ENCODE data around the gene SLC46A3.

SLC46A3 gene

GRCh38 chr13:28741084-28741491 is 22.3 kb upstream of the SLC46A3 start:
- Histone ChIP-seq H3K27ac (no peak overlapping the region), H3K4me3 (no peak overlapping the region), H3K36me3 (no peaks in the 10 kb centered on the region), H3K9me3 (no peaks in the 10 kb centered on the region), H3K27me3 (peaks cover 0 to 3% of the 10 kb centered on the region in 2 donors), H3K4me1 (no peaks in the 10 kb centered on the region)
- intact Hi-C loops (cut with DNase I; ENCODE audit: low total_unique reads): no loop called here
- no peak for DNase-seq
- TF ChIP-seq, protein P1, sequence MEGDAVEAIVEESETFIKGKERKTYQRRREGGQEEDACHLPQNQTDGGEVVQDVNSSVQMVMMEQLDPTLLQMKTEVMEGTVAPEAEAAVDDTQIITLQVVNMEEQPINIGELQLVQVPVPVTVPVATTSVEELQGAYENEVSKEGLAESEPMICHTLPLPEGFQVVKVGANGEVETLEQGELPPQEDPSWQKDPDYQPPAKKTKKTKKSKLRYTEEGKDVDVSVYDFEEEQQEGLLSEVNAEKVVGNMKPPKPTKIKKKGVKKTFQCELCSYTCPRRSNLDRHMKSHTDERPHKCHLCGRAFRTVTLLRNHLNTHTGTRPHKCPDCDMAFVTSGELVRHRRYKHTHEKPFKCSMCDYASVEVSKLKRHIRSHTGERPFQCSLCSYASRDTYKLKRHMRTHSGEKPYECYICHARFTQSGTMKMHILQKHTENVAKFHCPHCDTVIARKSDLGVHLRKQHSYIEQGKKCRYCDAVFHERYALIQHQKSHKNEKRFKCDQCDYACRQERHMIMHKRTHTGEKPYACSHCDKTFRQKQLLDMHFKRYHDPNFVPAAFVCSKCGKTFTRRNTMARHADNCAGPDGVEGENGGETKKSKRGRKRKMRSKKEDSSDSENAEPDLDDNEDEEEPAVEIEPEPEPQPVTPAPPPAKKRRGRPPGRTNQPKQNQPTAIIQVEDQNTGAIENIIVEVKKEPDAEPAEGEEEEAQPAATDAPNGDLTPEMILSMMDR (IDR thresholded peaks at IDR 0.05): no peak

GRCh38 chr13:28739376-28739775 is 20.6 kb upstream of the SLC46A3 start:
- Histone ChIP-seq H3K36me3 (no peaks in the 10 kb centered on the region), H3K4me3 (no peak overlapping the region), H3K27ac (no peak overlapping the region), H3K9me3 (no peaks in the 10 kb centered on the region), H3K4me1 (no peaks in the 10 kb centered on the region), H3K27me3 (peaks cover 0 to 3% of the 10 kb centered on the region in 2 donors)
- TF ChIP-seq, protein P1 (IDR thresholded peaks at IDR 0.05): no peak
- no peak for DNase-seq
- intact Hi-C loops (cut with DNase I; ENCODE audit: low total_unique reads): no loop called here

DNA sequence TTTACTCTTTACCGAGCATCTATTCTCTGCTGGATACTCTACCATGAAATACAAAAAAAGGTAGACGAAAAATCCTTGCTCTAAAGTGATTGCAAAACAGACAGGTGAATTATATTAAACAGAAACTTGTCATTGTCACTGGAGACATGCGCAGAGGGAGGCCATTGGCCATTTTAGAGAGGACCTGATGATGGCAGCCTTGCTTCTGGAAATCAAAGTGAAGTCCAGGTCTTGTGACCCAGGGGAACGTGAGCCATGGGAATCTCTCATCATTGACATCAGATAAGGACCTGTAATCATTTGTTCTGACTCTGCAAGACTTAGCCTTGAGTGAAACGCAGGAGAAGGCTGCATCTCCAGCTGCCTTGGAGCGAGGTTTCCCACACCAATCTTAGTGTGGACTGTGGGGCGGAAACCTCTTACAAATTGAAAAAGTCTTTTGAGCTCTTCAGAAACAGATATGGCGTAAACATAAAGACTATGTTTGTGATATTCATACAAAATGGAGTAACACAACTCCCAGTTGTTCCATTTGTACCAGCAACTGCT is 16.8 kb upstream of the SLC46A3 start:
- Histone ChIP-seq H3K9me3 (no peaks in the 10 kb centered on the region), H3K36me3 (no peaks in the 10 kb centered on the region), H3K27me3 (peaks cover 0 to 7% of the 10 kb centered on the region in 2 donors), H3K4me1 (no peaks in the 10 kb centered on the region), H3K4me3 (no peak overlapping the region), H3K27ac (no peak overlapping the region)
- intact Hi-C loops (cut with DNase I; ENCODE audit: low total_unique reads): no loop called here
- no peak for DNase-seq
- TF ChIP-seq, protein P1 (IDR thresholded peaks at IDR 0.05): no peak

DNA sequence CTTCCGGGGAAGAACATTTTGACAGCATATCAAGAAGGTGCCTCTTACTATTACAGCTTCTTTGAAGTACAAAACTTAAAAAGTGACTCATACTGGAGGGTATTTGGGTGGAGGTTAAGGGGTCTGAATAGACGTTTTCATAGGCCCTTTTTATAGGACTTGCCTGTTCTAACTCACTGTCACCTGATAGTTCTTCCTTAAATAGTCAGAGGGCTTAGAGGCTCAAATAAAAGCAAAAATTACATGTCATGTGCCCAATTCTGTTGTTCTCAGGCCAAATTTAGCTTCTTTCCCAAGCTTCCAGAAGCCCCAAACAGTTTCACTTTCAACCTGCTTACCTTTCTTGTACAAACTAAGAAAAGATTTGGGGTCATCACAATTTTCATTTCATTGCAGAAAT is 16.1 kb upstream of the SLC46A3 start:
- H3K9me3 ChIP-seq: no peaks in the 10 kb centered on the region
- peaks cover 0 to 7% of the 10 kb centered on the region in 2 donors for H3K27me3 ChIP-seq
- no peaks in the 10 kb centered on the region for H3K36me3 ChIP-seq
- TF ChIP-seq, protein P1 (IDR thresholded peaks at IDR 0.05): no peak
- H3K4me1 ChIP-seq: no peaks in the 10 kb centered on the region
- H3K27ac ChIP-seq: no peak overlapping the region
- DNase-seq: no peak
- intact Hi-C loops (cut with DNase I; ENCODE audit: low total_unique reads): no loop called here
- H3K4me3 ChIP-seq: no peak overlapping the region

GRCh38 chr13:28730762-28731161 is 12.0 kb upstream of the SLC46A3 start:
- DNase-seq: no peak

More at GRCh38 chr13:28730762-28731161, 12.0 kb upstream of the SLC46A3 start:
- intact Hi-C loops (cut with DNase I; ENCODE audit: low total_unique reads): no loop called here
- no peaks in the 10 kb centered on the region for H3K36me3 ChIP-seq
- no peaks in the 10 kb centered on the region for H3K9me3 ChIP-seq
- H3K4me1 ChIP-seq: no peaks in the 10 kb centered on the region
- H3K27ac ChIP-seq: no peak overlapping the region
- H3K4me3 ChIP-seq: no peak overlapping the region
- peaks cover 0 to 4% of the 10 kb centered on the region in 2 donors for H3K27me3 ChIP-seq
- TF ChIP-seq, protein P1 (IDR thresholded peaks at IDR 0.05): no peak

All from tibial artery (tissue), 4 donors.